ENCODE results near the gene ENO3.

The ENO3 gene

GRCh38 chr17:4978726-4979125 lies 27.8 kb downstream of the ENO3 start:
- DNase-seq, result no peak

- DNase-seq, result no peak
Measured at GRCh38 chr17:4980644-4981216, 29.8 kb downstream of the ENO3 start.

- no peak for DNase-seq
Measured at GRCh38 chr17:4982305-4982704, 31.4 kb downstream of the ENO3 start.

GRCh38 chr17:4986403-4986802 lies 35.5 kb downstream of the ENO3 start:
- no peak for DNase-seq

GRCh38 chr17:4986951-4987766 lies 36.2 kb downstream of the ENO3 start, which contains the start of gene CAMTA2:
Gene CAMTA2, minus strand, starts transcription at chr17:4987675. Its CDS starts 1,453 bp downstream, at chr17:4986222.
- DNase-seq, result peak; percentile 91

GRCh38 chr17:4987767-4988567 lies 37.0 kb downstream of the ENO3 start:
- no peak for DNase-seq

- DNase-seq, result no peak
Measured at GRCh38 chr17:4994081-4994595, 43.2 kb downstream of the ENO3 start.

GRCh38 chr17:4997302-4998026 lies 46.5 kb downstream of the ENO3 start, which contains the start of the genes INCA1 and KIF1C:
Gene INCA1, minus strand, starts transcription at chr17:4997522. Its CDS starts 3,085 bp downstream, at chr17:4994437.
Gene KIF1C, plus strand, starts transcription at chr17:4997950. Its CDS starts 2,297 bp downstream, at chr17:5000247.
- DNase-seq, result peak; percentile 90

- DNase-seq, result no peak
Measured at GRCh38 chr17:4998027-4998731, 47.3 kb downstream of the ENO3 start.

GRCh38 chr17:4998732-4999429 lies 48.0 kb downstream of the ENO3 start:
- DNase-seq, result no peak

GRCh38 chr17:4999430-5000093 lies 48.6 kb downstream of the ENO3 start:
- no peak for DNase-seq

GRCh38 chr17:5000237-5000639 lies 49.3 kb downstream of the ENO3 start:
- DNase-seq, result no peak

- DNase-seq, result no peak
Measured at GRCh38 chr17:5002121-5002788, 51.3 kb downstream of the ENO3 start.

GRCh38 chr17:5003214-5003867 lies 52.4 kb downstream of the ENO3 start:
- DNase-seq, result no peak
